22Rv1 (cell line): ENCODE results near the gene PSD2.

ENCODE experiments used
- H3K27ac ChIP-seq: fragments of 450-650 bp; 2 replicates; pipeline ENCODE4 v1.5.1; 2017
- ZFX ChIP-seq: fragments of 450-650 bp; IDR thresholded peaks from 2 replicates; pipeline ENCODE4 v1.6.1; 2017; ENCODE audit warnings: antibody characterized with exemption, borderline replicate concordance
- TF ChIP-seq, protein P1 (sequence below): fragments of 450-650 bp; IDR thresholded peaks from 2 replicates; pipeline ENCODE4 v1.5.1; 2017; ENCODE audit warnings: mild to moderate bottlenecking

The PSD2 gene

DNA sequence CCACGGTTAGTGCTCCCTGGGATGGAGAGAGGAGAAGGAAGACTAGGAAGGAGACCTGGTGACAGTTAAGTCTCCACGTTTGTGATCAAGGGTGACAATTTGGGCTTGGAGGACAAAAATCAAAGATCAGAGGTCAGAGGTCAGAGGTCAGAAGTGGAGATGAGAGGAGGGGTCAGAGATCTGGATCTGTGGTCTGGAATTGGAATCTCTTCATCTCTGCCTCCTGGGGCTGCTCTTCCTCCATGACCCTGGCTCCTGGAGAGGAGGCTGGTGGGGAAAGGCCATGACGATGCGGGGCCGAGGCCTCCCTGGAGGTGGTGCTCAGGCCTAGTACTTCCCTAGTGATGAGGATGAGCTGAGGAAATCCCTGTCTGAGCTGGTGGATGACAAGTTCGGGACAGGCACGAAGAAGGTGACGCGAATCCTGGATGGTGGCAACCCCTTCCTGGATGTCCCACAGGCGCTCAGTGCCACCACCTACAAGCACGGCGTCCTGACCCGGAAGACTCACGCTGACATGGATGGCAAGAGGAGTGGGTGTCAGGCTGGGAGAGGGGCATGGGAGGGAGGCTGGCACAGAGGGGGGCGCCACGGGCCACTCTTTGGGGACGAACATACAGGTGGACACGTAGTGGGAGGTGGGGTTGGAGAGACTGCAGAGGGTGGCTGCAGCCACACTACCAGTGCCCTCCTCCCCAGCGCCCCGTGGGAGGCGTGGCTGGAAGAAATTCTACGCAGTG is 41.0 kb downstream of the PSD2 start:
- TF ChIP-seq, protein P1, sequence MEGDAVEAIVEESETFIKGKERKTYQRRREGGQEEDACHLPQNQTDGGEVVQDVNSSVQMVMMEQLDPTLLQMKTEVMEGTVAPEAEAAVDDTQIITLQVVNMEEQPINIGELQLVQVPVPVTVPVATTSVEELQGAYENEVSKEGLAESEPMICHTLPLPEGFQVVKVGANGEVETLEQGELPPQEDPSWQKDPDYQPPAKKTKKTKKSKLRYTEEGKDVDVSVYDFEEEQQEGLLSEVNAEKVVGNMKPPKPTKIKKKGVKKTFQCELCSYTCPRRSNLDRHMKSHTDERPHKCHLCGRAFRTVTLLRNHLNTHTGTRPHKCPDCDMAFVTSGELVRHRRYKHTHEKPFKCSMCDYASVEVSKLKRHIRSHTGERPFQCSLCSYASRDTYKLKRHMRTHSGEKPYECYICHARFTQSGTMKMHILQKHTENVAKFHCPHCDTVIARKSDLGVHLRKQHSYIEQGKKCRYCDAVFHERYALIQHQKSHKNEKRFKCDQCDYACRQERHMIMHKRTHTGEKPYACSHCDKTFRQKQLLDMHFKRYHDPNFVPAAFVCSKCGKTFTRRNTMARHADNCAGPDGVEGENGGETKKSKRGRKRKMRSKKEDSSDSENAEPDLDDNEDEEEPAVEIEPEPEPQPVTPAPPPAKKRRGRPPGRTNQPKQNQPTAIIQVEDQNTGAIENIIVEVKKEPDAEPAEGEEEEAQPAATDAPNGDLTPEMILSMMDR = no peak
- TF ChIP-seq ZFX = no peak
- no peak overlapping the region for H3K27ac ChIP-seq

DNA sequence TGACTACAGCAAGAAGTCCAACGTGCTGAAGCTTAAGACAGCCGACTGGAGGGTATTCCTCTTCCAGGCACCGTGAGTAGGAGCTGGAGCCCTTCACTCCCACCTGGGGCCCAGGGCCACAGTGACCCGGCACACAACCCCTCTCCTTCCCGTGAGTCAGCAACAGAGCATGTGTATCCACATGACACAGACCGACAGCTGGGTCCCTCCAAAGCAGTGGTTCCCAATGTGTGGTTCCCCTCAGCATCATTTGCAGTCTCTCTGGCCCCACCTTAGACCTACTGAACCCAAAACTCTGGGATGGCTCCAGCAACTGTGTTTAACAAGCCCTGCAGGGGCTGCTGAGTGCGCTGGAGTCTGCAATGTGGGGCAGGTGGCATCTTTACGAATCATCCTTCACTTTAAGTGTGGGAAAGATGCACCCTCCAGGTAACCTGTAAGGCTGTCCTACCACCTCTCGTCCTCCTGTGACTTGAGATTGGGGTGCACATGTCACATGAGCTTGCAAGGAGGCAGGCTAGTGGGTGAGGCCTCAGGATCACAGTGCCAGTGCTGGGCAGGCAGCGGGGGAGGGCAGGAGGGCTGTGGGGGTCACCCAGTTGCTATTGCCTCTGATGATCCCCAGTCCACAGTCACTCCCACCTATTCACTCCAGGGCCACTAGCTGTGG is 42.2 kb downstream of the PSD2 start:
- H3K27ac ChIP-seq = no peak overlapping the region
- TF ChIP-seq, protein P1 = no peak
- no peak for TF ChIP-seq ZFX

DNA sequence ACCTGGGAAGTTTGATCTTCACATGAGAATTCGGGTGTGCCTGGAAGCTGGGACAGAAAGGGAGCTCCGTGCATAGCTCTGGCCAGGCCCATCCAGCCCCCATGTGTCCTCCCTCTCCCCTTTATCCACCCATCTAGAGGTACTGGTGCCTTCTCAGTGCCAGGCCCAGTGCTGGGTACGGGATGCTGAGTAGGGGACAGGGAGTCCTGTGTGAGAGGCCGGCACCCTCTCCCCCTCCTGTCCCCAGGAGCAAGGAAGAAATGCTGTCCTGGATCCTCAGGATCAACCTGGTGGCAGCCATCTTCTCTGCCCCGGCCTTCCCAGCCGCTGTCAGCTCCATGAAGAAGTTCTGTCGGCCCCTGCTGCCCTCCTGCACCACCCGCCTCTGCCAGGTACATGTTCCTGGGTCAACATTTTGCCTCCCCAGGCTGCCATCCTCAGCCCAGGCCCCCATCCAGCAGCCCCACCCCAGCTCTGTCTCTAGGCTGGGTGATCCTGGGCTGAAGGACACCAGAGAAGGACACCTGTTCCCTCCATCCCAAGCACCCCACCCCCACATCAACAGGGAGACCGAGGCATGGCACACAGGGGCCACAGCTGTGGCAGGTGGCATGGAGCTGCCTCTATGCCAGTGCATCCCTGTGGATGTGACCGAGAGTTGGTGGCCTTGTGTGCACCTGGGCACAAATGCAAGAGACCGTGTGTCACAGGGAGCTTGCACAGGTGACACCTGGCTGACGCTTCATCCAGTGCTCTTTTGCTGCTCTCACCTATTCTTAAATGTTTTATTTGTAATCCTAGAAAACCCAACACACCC is 43.0 kb downstream of the PSD2 start:
- TF ChIP-seq, protein P1 = no peak
- TF ChIP-seq ZFX = no peak
- no peak overlapping the region for H3K27ac ChIP-seq

DNA sequence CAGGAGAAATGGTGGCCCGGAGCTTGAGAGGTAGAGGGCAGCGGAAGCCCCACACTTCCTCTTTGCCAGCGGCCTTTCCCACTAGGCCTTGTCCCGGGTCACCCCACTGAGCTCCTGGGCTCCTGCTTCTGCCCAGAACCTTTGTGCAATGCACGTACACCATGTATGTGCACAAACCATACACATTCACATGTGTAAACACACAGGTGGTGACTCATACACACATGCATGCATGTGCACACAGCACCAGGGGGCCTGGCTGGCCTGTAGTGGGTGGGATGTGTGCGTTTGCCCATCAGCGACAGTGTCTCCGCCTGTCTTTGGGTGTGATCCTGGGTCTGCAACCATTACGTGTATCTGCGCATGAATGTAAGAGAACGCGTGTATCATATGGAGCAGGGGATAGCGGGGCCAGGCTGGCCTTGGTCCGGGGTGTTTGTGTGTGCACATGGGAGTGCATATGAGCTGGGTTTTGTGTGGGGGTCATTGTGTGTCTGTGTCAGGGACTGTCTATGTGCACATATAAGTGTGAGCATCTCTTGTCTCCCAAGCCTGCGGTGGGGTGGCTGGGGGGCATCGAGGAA is 43.7 kb downstream of the PSD2 start:
- TF ChIP-seq ZFX = no peak
- TF ChIP-seq, protein P1 = no peak
- H3K27ac ChIP-seq = no peak overlapping the region

DNA sequence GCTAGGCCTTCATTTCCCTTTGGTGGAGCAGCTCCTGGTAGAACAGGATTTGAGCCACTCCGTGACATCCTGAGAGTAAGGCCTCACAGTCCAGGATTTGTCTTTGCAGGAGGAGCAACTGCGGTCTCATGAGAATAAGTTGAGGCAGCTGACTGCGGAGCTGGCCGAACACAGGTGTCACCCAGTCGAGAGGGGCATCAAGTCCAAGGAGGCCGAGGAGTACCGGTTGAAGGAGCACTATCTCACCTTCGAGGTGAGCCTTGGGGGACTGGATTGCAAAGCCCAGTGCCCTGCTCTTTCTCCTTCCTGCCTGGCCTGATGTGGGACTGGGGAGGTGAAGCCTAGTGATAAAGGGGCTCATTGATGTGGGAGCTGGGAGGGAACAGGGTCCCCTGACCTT is 44.3 kb downstream of the PSD2 start:
- TF ChIP-seq ZFX = no peak
- TF ChIP-seq, protein P1 = no peak
- H3K27ac ChIP-seq = no peak overlapping the region

DNA sequence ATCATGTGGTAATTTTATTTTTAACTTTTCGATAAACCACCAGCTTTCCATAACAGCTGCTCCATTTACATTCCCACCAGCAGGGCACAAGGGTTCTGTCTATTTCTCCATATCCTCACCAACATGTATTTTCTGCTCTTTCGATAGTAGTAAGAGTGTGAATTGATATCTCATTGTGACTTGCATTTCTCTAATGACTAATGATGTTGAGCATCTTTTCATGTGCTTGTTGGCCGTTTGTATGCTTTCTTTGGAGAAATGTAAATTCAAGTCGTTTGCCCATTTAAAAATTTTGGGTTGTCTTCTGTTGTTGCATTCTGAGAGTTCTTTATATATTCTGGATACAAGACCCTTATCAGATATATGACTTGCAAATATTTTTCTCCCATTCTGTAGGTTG is 45.9 kb downstream of the PSD2 start:
- no peak overlapping the region for H3K27ac ChIP-seq
- TF ChIP-seq ZFX = no peak
- TF ChIP-seq, protein P1 = no peak
